ENCODE results near the gene DNAAF1.

DNAAF1 gene

GRCh38 chr16:84144859-84145639, at the start of gene DNAAF1, which contains the start of gene HSDL1:
Gene DNAAF1, plus strand, starts transcription at chr16:84145308. Its CDS starts 133 bp downstream, at chr16:84145441.
Gene HSDL1, minus strand, starts transcription at chr16:84145177. Its CDS starts 13,856 bp downstream, at chr16:84131321.
- Histone ChIP-seq H3K4me3 (ENCODE audit: low read length) (peak within 1 kb of the TSS; percentile 84), H3K36me3 (ENCODE audit: control insufficient read depth, insufficient read depth, low read length) (no peaks in the 10 kb centered on the region), H3K27me3 (ENCODE audit: control insufficient read depth, insufficient read depth, low read length) (no peaks in the 10 kb centered on the region), H3K9ac (ENCODE audit: low read length) (peak within 1 kb of the TSS; percentile 40), H3K27ac (ENCODE audit: low read depth, low read length) (peak within 1 kb of the TSS; percentile 64), H3K4me1 (ENCODE audit: control insufficient read depth, insufficient read depth, low read length) (no peaks in the 10 kb centered on the region)

GRCh38 chr16:84095466-84095865, 49.6 kb upstream of the DNAAF1 start:
- Histone ChIP-seq H3K36me3 (ENCODE audit: control insufficient read depth, insufficient read depth, low read length) (peaks cover 27% of the 10 kb centered on the region), H3K27me3 (ENCODE audit: control insufficient read depth, insufficient read depth, low read length) (no peaks in the 10 kb centered on the region), H3K4me3 (ENCODE audit: low read length) (no peak overlapping the region), H3K9ac (ENCODE audit: low read length) (no peak overlapping the region), H3K27ac (ENCODE audit: low read depth, low read length) (no peak overlapping the region), H3K4me1 (ENCODE audit: control insufficient read depth, insufficient read depth, low read length) (no peaks in the 10 kb centered on the region)

- Histone ChIP-seq H3K27ac (ENCODE audit: low read depth, low read length) (no peak overlapping the region), H3K9ac (ENCODE audit: low read length) (no peak overlapping the region), H3K36me3 (ENCODE audit: control insufficient read depth, insufficient read depth, low read length) (peaks cover 25% of the 10 kb centered on the region), H3K27me3 (ENCODE audit: control insufficient read depth, insufficient read depth, low read length) (no peaks in the 10 kb centered on the region), H3K4me1 (ENCODE audit: control insufficient read depth, insufficient read depth, low read length) (no peaks in the 10 kb centered on the region), H3K4me3 (ENCODE audit: low read length) (no peak overlapping the region)
Observed at GRCh38 chr16:84096447-84097005, 48.6 kb upstream of the DNAAF1 start.

- Histone ChIP-seq H3K27ac (ENCODE audit: low read depth, low read length) (no peak overlapping the region), H3K27me3 (ENCODE audit: control insufficient read depth, insufficient read depth, low read length) (no peaks in the 10 kb centered on the region), H3K4me3 (ENCODE audit: low read length) (no peak overlapping the region), H3K36me3 (ENCODE audit: control insufficient read depth, insufficient read depth, low read length) (peaks cover 12% of the 10 kb centered on the region), H3K9ac (ENCODE audit: low read length) (no peak overlapping the region), H3K4me1 (ENCODE audit: control insufficient read depth, insufficient read depth, low read length) (no peaks in the 10 kb centered on the region)
Observed at GRCh38 chr16:84098939-84099338, 46.2 kb upstream of the DNAAF1 start.

- Histone ChIP-seq H3K9ac (ENCODE audit: low read length) (no peak overlapping the region), H3K4me1 (ENCODE audit: control insufficient read depth, insufficient read depth, low read length) (no peaks in the 10 kb centered on the region), H3K36me3 (ENCODE audit: control insufficient read depth, insufficient read depth, low read length) (peaks cover 6% of the 10 kb centered on the region), H3K4me3 (ENCODE audit: low read length) (no peak overlapping the region), H3K27me3 (ENCODE audit: control insufficient read depth, insufficient read depth, low read length) (no peaks in the 10 kb centered on the region), H3K27ac (ENCODE audit: low read depth, low read length) (no peak overlapping the region)
Observed at GRCh38 chr16:84103678-84104077, 41.4 kb upstream of the DNAAF1 start.

- peaks cover 6% of the 10 kb centered on the region for H3K36me3 ChIP-seq (ENCODE audit: control insufficient read depth, insufficient read depth, low read length)
- H3K27me3 ChIP-seq (ENCODE audit: control insufficient read depth, insufficient read depth, low read length) = no peaks in the 10 kb centered on the region
- no peak overlapping the region for H3K27ac ChIP-seq (ENCODE audit: low read depth, low read length)
- no peaks in the 10 kb centered on the region for H3K4me1 ChIP-seq (ENCODE audit: control insufficient read depth, insufficient read depth, low read length)
- H3K4me3 ChIP-seq (ENCODE audit: low read length) = no peak overlapping the region
- H3K9ac ChIP-seq (ENCODE audit: low read length) = no peak overlapping the region
Observed at GRCh38 chr16:84104231-84104630, 40.9 kb upstream of the DNAAF1 start.

GRCh38 chr16:84105301-84105815, 39.8 kb upstream of the DNAAF1 start:
- Histone ChIP-seq H3K27ac (ENCODE audit: low read depth, low read length) (no peak overlapping the region), H3K36me3 (ENCODE audit: control insufficient read depth, insufficient read depth, low read length) (peaks cover 4% of the 10 kb centered on the region), H3K4me1 (ENCODE audit: control insufficient read depth, insufficient read depth, low read length) (no peaks in the 10 kb centered on the region), H3K9ac (ENCODE audit: low read length) (no peak overlapping the region), H3K4me3 (ENCODE audit: low read length) (no peak overlapping the region), H3K27me3 (ENCODE audit: control insufficient read depth, insufficient read depth, low read length) (no peaks in the 10 kb centered on the region)

GRCh38 chr16:84105948-84106740, 39.0 kb upstream of the DNAAF1 start:
- Histone ChIP-seq H3K36me3 (ENCODE audit: control insufficient read depth, insufficient read depth, low read length) (peaks cover 4% of the 10 kb centered on the region), H3K4me3 (ENCODE audit: low read length) (no peak overlapping the region), H3K4me1 (ENCODE audit: control insufficient read depth, insufficient read depth, low read length) (no peaks in the 10 kb centered on the region), H3K27ac (ENCODE audit: low read depth, low read length) (no peak overlapping the region), H3K27me3 (ENCODE audit: control insufficient read depth, insufficient read depth, low read length) (no peaks in the 10 kb centered on the region), H3K9ac (ENCODE audit: low read length) (no peak overlapping the region)

- no peak overlapping the region for H3K4me3 ChIP-seq (ENCODE audit: low read length)
- no peak overlapping the region for H3K27ac ChIP-seq (ENCODE audit: low read depth, low read length)
Observed at GRCh38 chr16:84107921-84108320, 37.2 kb upstream of the DNAAF1 start.

GRCh38 chr16:84109598-84110335, 35.3 kb upstream of the DNAAF1 start:
- Histone ChIP-seq H3K4me1 (ENCODE audit: control insufficient read depth, insufficient read depth, low read length) (no peaks in the 10 kb centered on the region), H3K27ac (ENCODE audit: low read depth, low read length) (no peak overlapping the region)

More at GRCh38 chr16:84107921-84108320, 37.2 kb upstream of the DNAAF1 start:
- H3K27me3 ChIP-seq (ENCODE audit: control insufficient read depth, insufficient read depth, low read length) = no peaks in the 10 kb centered on the region
- no peaks in the 10 kb centered on the region for H3K4me1 ChIP-seq (ENCODE audit: control insufficient read depth, insufficient read depth, low read length)
- peaks cover 4% of the 10 kb centered on the region for H3K36me3 ChIP-seq (ENCODE audit: control insufficient read depth, insufficient read depth, low read length)
- no peak overlapping the region for H3K9ac ChIP-seq (ENCODE audit: low read length)

GRCh38 chr16:84110527-84110926, 34.6 kb upstream of the DNAAF1 start:
- Histone ChIP-seq H3K4me1 (ENCODE audit: control insufficient read depth, insufficient read depth, low read length) (peaks cover 3% of the 10 kb centered on the region), H3K27ac (ENCODE audit: low read depth, low read length) (no peak overlapping the region), H3K27me3 (ENCODE audit: control insufficient read depth, insufficient read depth, low read length) (no peaks in the 10 kb centered on the region), H3K9ac (ENCODE audit: low read length) (no peak overlapping the region), H3K4me3 (ENCODE audit: low read length) (no peak overlapping the region), H3K36me3 (ENCODE audit: control insufficient read depth, insufficient read depth, low read length) (peaks cover 1% of the 10 kb centered on the region)

More at GRCh38 chr16:84109598-84110335, 35.3 kb upstream of the DNAAF1 start:
- no peak overlapping the region for H3K9ac ChIP-seq (ENCODE audit: low read length)
- H3K27me3 ChIP-seq (ENCODE audit: control insufficient read depth, insufficient read depth, low read length) = no peaks in the 10 kb centered on the region
- H3K4me3 ChIP-seq (ENCODE audit: low read length) = no peak overlapping the region
- H3K36me3 ChIP-seq (ENCODE audit: control insufficient read depth, insufficient read depth, low read length) = peaks cover 4% of the 10 kb centered on the region
